ENCODE measurements around the gene PIK3R2.

- TF ChIP-seq CTCF (IDR thresholded peaks at IDR 0.05 in 8 of 11, conservative IDR thresholded peaks at IDR 0.05 in 3 of 11) (no peak), POLR2A (IDR thresholded peaks at IDR 0.05) (no peak), POLR2AphosphoS5 (IDR thresholded peaks at IDR 0.05) (no peak)
Observed at GRCh38 chr19:18137657-18138339, 15.2 kb upstream of the PIK3R2 start.
